ENCODE data around the gene ZFP36L2.

ZFP36L2 gene

GRCh38 chr2:43228321-43228751 lies 1.9 kb upstream of the ZFP36L2 start (continued):
- TF ChIP-seq, protein P1, sequence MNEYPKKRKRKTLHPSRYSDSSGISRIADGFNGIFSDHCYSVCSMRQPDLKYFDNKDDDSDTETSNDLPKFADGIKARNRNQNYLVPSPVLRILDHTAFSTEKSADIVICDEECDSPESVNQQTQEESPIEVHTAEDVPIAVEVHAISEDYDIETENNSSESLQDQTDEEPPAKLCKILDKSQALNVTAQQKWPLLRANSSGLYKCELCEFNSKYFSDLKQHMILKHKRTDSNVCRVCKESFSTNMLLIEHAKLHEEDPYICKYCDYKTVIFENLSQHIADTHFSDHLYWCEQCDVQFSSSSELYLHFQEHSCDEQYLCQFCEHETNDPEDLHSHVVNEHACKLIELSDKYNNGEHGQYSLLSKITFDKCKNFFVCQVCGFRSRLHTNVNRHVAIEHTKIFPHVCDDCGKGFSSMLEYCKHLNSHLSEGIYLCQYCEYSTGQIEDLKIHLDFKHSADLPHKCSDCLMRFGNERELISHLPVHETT (tag by site-specific recombination; IDR thresholded peaks at IDR 0.05), result no peak
- TF ChIP-seq ZNF585B (tag by site-specific recombination; IDR thresholded peaks at IDR 0.05), result no peak
- TF ChIP-seq, protein P2, sequence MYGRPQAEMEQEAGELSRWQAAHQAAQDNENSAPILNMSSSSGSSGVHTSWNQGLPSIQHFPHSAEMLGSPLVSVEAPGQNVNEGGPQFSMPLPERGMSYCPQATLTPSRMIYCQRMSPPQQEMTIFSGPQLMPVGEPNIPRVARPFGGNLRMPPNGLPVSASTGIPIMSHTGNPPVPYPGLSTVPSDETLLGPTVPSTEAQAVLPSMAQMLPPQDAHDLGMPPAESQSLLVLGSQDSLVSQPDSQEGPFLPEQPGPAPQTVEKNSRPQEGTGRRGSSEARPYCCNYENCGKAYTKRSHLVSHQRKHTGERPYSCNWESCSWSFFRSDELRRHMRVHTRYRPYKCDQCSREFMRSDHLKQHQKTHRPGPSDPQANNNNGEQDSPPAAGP (tag by site-specific recombination; IDR thresholded peaks at IDR 0.05), result no peak
- no peak for TF ChIP-seq ZNF707 (tag by site-specific recombination; IDR thresholded peaks at IDR 0.05)

DNA sequence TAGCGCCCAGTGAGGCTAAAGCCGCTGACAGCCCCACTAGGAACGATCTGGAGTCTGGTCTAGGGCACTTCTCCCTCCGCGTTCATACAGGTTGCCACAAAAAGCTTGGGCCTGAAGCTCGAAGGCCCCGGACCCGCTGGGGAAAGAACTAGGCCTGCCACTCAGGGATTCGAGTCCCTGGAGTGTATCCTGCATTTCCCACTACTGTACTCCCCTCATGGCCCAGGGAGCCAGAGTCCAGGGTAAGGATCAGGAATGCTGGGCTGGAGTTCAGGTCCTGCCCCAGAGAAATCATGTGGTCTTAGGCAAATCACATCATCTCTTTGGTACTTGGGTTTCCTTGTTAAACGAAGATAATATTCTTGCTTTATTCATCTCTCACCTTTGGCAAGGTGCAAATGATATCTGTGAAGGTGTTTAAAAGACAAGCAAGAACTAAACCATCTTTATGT lies 1.4 kb upstream of the ZFP36L2 start:
- no peaks in the 10 kb centered on the region for H3K9me3 ChIP-seq (ENCODE audit: control insufficient read depth, insufficient read depth, low read depth, low read length)
- 0 out of 2 replicates have a peak, but pooled peaks have one; percentile 14 for TF ChIP-seq ZNF449 (tag by site-specific recombination; IDR thresholded peaks at IDR 0.05)
- TF ChIP-seq, protein P3, sequence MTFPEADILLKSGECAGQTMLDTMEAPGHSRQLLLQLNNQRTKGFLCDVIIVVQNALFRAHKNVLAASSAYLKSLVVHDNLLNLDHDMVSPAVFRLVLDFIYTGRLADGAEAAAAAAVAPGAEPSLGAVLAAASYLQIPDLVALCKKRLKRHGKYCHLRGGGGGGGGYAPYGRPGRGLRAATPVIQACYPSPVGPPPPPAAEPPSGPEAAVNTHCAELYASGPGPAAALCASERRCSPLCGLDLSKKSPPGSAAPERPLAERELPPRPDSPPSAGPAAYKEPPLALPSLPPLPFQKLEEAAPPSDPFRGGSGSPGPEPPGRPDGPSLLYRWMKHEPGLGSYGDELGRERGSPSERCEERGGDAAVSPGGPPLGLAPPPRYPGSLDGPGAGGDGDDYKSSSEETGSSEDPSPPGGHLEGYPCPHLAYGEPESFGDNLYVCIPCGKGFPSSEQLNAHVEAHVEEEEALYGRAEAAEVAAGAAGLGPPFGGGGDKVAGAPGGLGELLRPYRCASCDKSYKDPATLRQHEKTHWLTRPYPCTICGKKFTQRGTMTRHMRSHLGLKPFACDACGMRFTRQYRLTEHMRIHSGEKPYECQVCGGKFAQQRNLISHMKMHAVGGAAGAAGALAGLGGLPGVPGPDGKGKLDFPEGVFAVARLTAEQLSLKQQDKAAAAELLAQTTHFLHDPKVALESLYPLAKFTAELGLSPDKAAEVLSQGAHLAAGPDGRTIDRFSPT (tag by site-specific recombination; IDR thresholded peaks at IDR 0.05), result no peak
- no peaks in the 10 kb centered on the region; the same call in 1 of the 2 replicates for H3K4me1 ChIP-seq (ENCODE audit: control insufficient read depth, insufficient read depth, low read length)
- H3K27ac ChIP-seq (ENCODE audit: extremely low read depth, low read depth, low read length), result peak overlapping the region; percentile 92; the same call in 1 of the 2 replicates
- POLR2A ChIA-PET, result interaction anchor here (0.7 to 1.8 kb wide), 12 partner anchors 10 to 254 kb away, joined by 3 to 14 read pairs (median 6); no protein-coding TSS in a partner anchor
- peaks cover 3 to 49% of the 10 kb centered on the region in 2 experiments; a peak in 2 of 3 replicates for H3K36me3 ChIP-seq (ENCODE audit: control insufficient read depth in 2 of 2, insufficient read depth in 1 of 2, low read length in 2 of 2)
- CTCF ChIA-PET, result interaction anchor here (0.7 to 4.8 kb wide), 15 partner anchors 56 to 565 kb away, joined by 3 to 106 read pairs (median 5); no protein-coding TSS in a partner anchor
- H3K4me3 ChIP-seq (ENCODE audit: low read depth, low read length), result no peak overlapping the region; the same call in 1 of the 2 replicates

GRCh38 chr2:43226955-43227829 lies 786 bp upstream of the ZFP36L2 start:
- peak overlapping the region; percentile 92 for H3K27ac ChIP-seq (ENCODE audit: extremely low read depth, low read depth, low read length)
- POLR2A ChIA-PET, result interaction anchor here (0.6 to 1.8 kb wide), 24 partner anchors 9 to 789 kb away, joined by 3 to 14 read pairs (median 6); no protein-coding TSS in a partner anchor
- no peaks in the 10 kb centered on the region for H3K9me3 ChIP-seq (ENCODE audit: control insufficient read depth, insufficient read depth, low read depth, low read length)
- no peaks in the 10 kb centered on the region; the same call in 1 of the 2 replicates for H3K4me1 ChIP-seq (ENCODE audit: control insufficient read depth, insufficient read depth, low read length)
- CTCF ChIA-PET, result interaction anchor here (0.5 to 4.8 kb wide), 13 partner anchors 56 to 564 kb away, joined by 3 to 106 read pairs (median 4); no protein-coding TSS in a partner anchor
- H3K36me3 ChIP-seq (ENCODE audit: control insufficient read depth in 2 of 2, insufficient read depth in 1 of 2, low read length in 2 of 2), result peaks cover 3 to 52% of the 10 kb centered on the region in 2 experiments; a peak in 2 of 3 replicates
- peak overlapping the region; percentile 85 for H3K4me3 ChIP-seq (ENCODE audit: low read depth, low read length)
- TF ChIP-seq ZNF133 (tag by site-specific recombination; IDR thresholded peaks at IDR 0.05) (no peak), MEIS1 (CRISPR knock-in tag; IDR thresholded peaks at IDR 0.05; ENCODE audit: borderline replicate concordance) (no peak), KLF16 (tag by site-specific recombination; IDR thresholded peaks at IDR 0.05) (peak; percentile 21; the same call in 1 of the 2 replicates), ZNF645 (tag by site-specific recombination; IDR thresholded peaks at IDR 0.05) (no peak), ZNF837 (tag by site-specific recombination; IDR thresholded peaks at IDR 0.05) (no peak), TCF7L2 (IDR thresholded peaks at IDR 0.05; ENCODE audit: borderline replicate concordance, low read depth, low read length) (no peak), ATF2 (tag by site-specific recombination; IDR thresholded peaks at IDR 0.05; ENCODE audit: low read depth) (no peak), ZNF404 (tag by site-specific recombination; IDR thresholded peaks at IDR 0.05) (no peak), ZBTB21 (tag by site-specific recombination; IDR thresholded peaks at IDR 0.05) (no peak), ZNF121 (tag by site-specific recombination; IDR thresholded peaks at IDR 0.05) (no peak), ZNF626 (tag by site-specific recombination; IDR thresholded peaks at IDR 0.05) (no peak), ZNF433 (tag by site-specific recombination; IDR thresholded peaks at IDR 0.05; ENCODE audit: low read depth) (no peak), OVOL3 (tag by site-specific recombination; IDR thresholded peaks at IDR 0.05) (no peak), ZNF530 (tag by site-specific recombination; IDR thresholded peaks at IDR 0.05; ENCODE audit: low read depth) (no peak)
- TF ChIP-seq, protein P2 (tag by site-specific recombination; IDR thresholded peaks at IDR 0.05), result peak; percentile 78; the same call in 1 of the 2 replicates
